Lower leg skin (tissue), 3 donors: ENCODE data around the gene CITED2.

ENCODE experiments used
- CTCF ChIP-seq, 3 donors: fragments of 450-650 bp; IDR thresholded peaks; one replicate each; pipeline ENCODE4 v1.5.1; 2016; ENCODE audit warnings: antibody characterized with exemption in 3 of 3, mild to moderate bottlenecking in 3 of 3, moderate library complexity in 2 of 3
- POLR2A ChIP-seq, 2 donors: fragments of 450-650 bp; IDR thresholded peaks; one replicate each; pipeline ENCODE4 v1.6.1; 2016 to 2017; ENCODE audit warnings: antibody characterized with exemption in 2 of 2, mild to moderate bottlenecking in 1 of 2, moderate library complexity in 1 of 2

- TF ChIP-seq CTCF (IDR thresholded peaks at IDR 0.05) (no peak), POLR2A (IDR thresholded peaks at IDR 0.05) (no peak)
These were observed 6.9 kb upstream of the CITED2 start for GRCh38 chr6:139381216-139381865.
